Kidney (tissue), 14 donors: ENCODE measurements around the gene NOVA1. TPM values are rescaled to one million over a fixed set of nuclear protein-coding genes. Genes with fewer than 3 reads are reported as not detected.

Experiments used
- DNase-seq, 5 donors: peaks; one replicate each; pipeline ENCODE4 v3.0.0-alpha.2; 2013 to 2020
- FAIRE-seq: peaks from 2 replicates; lab custom pipeline; 2012; peaks lifted over from hg19 to GRCh38; lab: Jason Lieb, UNC
- H3K27ac ChIP-seq, 2 donors: one replicate each; pipeline ENCODE4 v1.7.0; 2013; ENCODE audit warnings: low read depth in 2 of 2, low read length in 2 of 2, inconsistent platforms in 1 of 2
- H3K27me3 ChIP-seq: one replicate; pipeline ENCODE4 v1.7.1; 2013; ENCODE audit warnings: low read length, inconsistent platforms; ENCODE audit not compliant: control insufficient read depth, insufficient read depth
- H3K36me3 ChIP-seq, 3 donors: one replicate each; pipeline versions ENCODE4 v1.7.0 to v1.7.1; 2013; ENCODE audit warnings: low read length in 3 of 3, control low read depth in 1 of 3, inconsistent platforms in 1 of 3; ENCODE audit not compliant: insufficient read depth in 3 of 3, control insufficient read depth in 2 of 3
- H3K4me1 ChIP-seq, 3 donors: one replicate each; pipeline versions ENCODE4 v1.7.0 to v1.7.1; 2013; ENCODE audit warnings: low read length in 3 of 3, inconsistent platforms in 1 of 3, low read depth in 1 of 3; ENCODE audit not compliant: control insufficient read depth in 2 of 3, insufficient read depth in 2 of 3
- H3K4me3 ChIP-seq, 3 donors: one replicate each; pipeline versions ENCODE4 v1.7.0 to v1.8.1; 2013; ENCODE audit warnings: low read length in 3 of 3, control low read depth in 1 of 3, inconsistent platforms in 1 of 3
- H3K9ac ChIP-seq, 3 donors: one replicate each; pipeline versions ENCODE4 v1.7.0 to v1.7.1; 2013; ENCODE audit warnings: low read length in 3 of 3, control low read depth in 1 of 3, inconsistent platforms in 1 of 3
- H3K9me3 ChIP-seq, 3 donors: one replicate each; pipeline versions ENCODE4 v1.7.0 to v1.7.1; 2013; ENCODE audit warnings: low read length in 3 of 3, control low read depth in 1 of 3, inconsistent platforms in 1 of 3; ENCODE audit not compliant: control insufficient read depth in 2 of 3, insufficient read depth in 1 of 3
- CTCF ChIP-seq: IDR thresholded peaks from 3 replicates; pipeline ENCODE4 v1.5.1; 2012; ENCODE audit warnings: mild to moderate bottlenecking, moderate library complexity, borderline replicate concordance; ENCODE audit not compliant: insufficient read depth; ENCODE audit errors: extremely low read depth
- intact Hi-C: fragments of 100-400 bp; cut with DNase I; formaldehyde crosslinking; loops from one replicate; pipeline ENCODE4 v1.11.1; 2022
- polyA plus RNA-seq: library from polyadenylated mRNA; stranded (reverse); fragments of 350-450 nt; fragmentation: Illumina TruSeq; extraction: RNeasy Lipid Tissue Mini Kit (QIAGEN cat#74804); gene quantifications from one replicate; pipeline ENCODE4 v1.2.3, GENCODE V29; 2014; ENCODE audit warnings: low read depth, low replicate concordance; ENCODE audit not compliant: insufficient read depth
- total RNA-seq: library from RNA; stranded (reverse); fragmentation: NEBNext Ultra II Directional; extraction: Animal tissue kit (Norgen Biotek cat#: 25700); gene quantifications from one replicate; pipeline ENCODE4 v1.2.1, GENCODE V29; 2021
- donor health status: control.
- donor health status: control.
- donor health status: control.
- donor health status: control.
- donor health status: control.
- donor health status: DM: yes; HTN: yes; CAD: no.
- donor health status: Normal renal cell carcinoma (clear cell type).

NOVA1 gene
- total and polyA plus RNA-seq, 2 donors from 2014 or later: 10.2 to 15.0 TPM

- Histone ChIP-seq H3K4me3 (no peak overlapping the region), H3K27ac (no peak overlapping the region), H3K9ac (no peak overlapping the region), H3K36me3 (no peaks in the 10 kb centered on the region), H3K27me3 (no peaks in the 10 kb centered on the region), H3K4me1 (no peaks in the 10 kb centered on the region), H3K9me3 (no peaks in the 10 kb centered on the region)
- TF ChIP-seq CTCF: no peak
- intact Hi-C loops: no loop called here
- DNase-seq (no peak), FAIRE-seq (no peak)
These were observed 80.1 kb downstream of the NOVA1 start for GRCh38 chr14:26517771-26518170.

GRCh38 chr14:26500028-26500427, 97.8 kb downstream of the NOVA1 start:
- no peaks in the 10 kb centered on the region for H3K9me3 ChIP-seq
- no peak for TF ChIP-seq CTCF
- H3K27me3 ChIP-seq: no peaks in the 10 kb centered on the region
- DNase-seq (no peak), FAIRE-seq (no peak)
- no peaks in the 10 kb centered on the region for H3K36me3 ChIP-seq
- H3K9ac ChIP-seq: no peak overlapping the region
- no peaks in the 10 kb centered on the region for H3K4me1 ChIP-seq
- intact Hi-C loops: no loop called here
- no peak overlapping the region for H3K27ac ChIP-seq
- H3K4me3 ChIP-seq: no peak overlapping the region

GRCh38 chr14:26499546-26499945, 98.3 kb downstream of the NOVA1 start:
- no peak for TF ChIP-seq CTCF
- H3K9me3 ChIP-seq: no peaks in the 10 kb centered on the region
- H3K9ac ChIP-seq: no peak overlapping the region
- H3K4me3 ChIP-seq: no peak overlapping the region
- FAIRE-seq: no peak
- no peaks in the 10 kb centered on the region for H3K4me1 ChIP-seq
- H3K27ac ChIP-seq: no peak overlapping the region
- DNase-seq: no peak
- H3K27me3 ChIP-seq: no peaks in the 10 kb centered on the region
- intact Hi-C loops: no loop called here
- H3K36me3 ChIP-seq: no peaks in the 10 kb centered on the region

- TF ChIP-seq CTCF: no peak
These were observed 110.9 kb downstream of the NOVA1 start for GRCh38 chr14:26486922-26487321.

More at GRCh38 chr14:26486922-26487321, 110.9 kb downstream of the NOVA1 start:
- intact Hi-C loops: no loop called here
- DNase-seq (no peak), FAIRE-seq (no peak)
- Histone ChIP-seq H3K9me3 (no peaks in the 10 kb centered on the region), H3K27me3 (no peaks in the 10 kb centered on the region), H3K4me3 (no peak overlapping the region), H3K9ac (no peak overlapping the region), H3K27ac (no peak overlapping the region), H3K36me3 (no peaks in the 10 kb centered on the region), H3K4me1 (no peaks in the 10 kb centered on the region)
